ENCODE measurements around the gene SEPTIN5. TPM values are rescaled to one million over a fixed set of nuclear protein-coding genes. Genes with fewer than 3 reads are reported as not detected.

Gene SEPTIN5
- total RNA-seq, 1 donor from 2014 or later = 9.3 TPM

DNA sequence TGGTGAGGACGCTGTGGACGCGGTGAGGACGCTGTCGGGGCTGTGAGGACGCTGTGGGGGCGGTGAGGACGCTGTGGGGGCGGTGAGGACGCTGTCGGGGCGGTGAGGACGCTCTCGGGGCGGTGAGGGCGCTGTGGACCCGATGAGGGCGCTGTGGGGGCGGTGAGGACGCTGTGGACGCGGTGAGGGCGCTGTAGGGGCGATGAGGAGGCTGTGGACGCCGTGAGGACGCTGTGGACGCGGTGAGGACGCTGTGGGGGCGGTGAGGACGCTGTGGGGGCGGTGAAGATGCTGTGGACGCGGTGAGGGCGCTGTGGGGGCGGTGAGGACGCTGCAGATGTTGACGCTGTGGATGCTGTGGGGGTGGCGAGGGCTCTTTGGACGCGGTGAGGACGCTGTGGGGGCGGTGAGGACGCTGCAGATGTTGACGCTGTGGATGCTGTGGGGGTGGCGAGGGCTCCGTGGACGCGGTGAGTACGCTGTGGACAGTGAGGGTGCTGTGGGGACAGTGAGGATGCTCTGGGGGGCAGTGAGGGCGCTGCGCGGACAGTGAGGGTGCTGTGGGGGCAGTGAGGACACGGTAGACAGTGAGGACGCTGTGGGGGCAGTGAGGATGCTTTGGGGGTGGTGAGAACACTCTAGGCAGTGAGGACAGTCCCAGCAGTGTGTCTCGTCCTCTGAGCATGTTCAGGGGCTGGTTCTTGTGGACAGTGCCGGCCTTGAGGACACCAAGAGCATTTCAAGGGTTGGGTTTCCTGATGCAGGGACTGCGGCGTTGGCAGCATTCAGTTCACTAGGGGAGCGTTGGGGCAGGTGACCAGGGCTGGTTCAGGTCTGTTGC lies 13.2 kb downstream of the SEPTIN5 start:
- Histone ChIP-seq H3K4me3 (no peak overlapping the region), H3K9me3 (no peaks in the 10 kb centered on the region), H3K27me3 (ENCODE audit: low read depth) (peaks cover 26% of the 10 kb centered on the region), H3K27ac (no peak overlapping the region), H3K4me1 (peaks cover 24% of the 10 kb centered on the region), H3K36me3 (no peaks in the 10 kb centered on the region)
- TF ChIP-seq, protein P1, sequence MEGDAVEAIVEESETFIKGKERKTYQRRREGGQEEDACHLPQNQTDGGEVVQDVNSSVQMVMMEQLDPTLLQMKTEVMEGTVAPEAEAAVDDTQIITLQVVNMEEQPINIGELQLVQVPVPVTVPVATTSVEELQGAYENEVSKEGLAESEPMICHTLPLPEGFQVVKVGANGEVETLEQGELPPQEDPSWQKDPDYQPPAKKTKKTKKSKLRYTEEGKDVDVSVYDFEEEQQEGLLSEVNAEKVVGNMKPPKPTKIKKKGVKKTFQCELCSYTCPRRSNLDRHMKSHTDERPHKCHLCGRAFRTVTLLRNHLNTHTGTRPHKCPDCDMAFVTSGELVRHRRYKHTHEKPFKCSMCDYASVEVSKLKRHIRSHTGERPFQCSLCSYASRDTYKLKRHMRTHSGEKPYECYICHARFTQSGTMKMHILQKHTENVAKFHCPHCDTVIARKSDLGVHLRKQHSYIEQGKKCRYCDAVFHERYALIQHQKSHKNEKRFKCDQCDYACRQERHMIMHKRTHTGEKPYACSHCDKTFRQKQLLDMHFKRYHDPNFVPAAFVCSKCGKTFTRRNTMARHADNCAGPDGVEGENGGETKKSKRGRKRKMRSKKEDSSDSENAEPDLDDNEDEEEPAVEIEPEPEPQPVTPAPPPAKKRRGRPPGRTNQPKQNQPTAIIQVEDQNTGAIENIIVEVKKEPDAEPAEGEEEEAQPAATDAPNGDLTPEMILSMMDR (IDR thresholded peaks at IDR 0.05) = no peak
- DNase-seq (no peak), ATAC-seq (no peak)
- intact Hi-C loops (cut with DNase I) = no loop called here

- DNase-seq (no peak), ATAC-seq (no peak)
- Histone ChIP-seq H3K4me1 (peaks cover 16% of the 10 kb centered on the region), H3K27me3 (ENCODE audit: low read depth) (peaks cover 19% of the 10 kb centered on the region), H3K4me3 (no peak overlapping the region), H3K9me3 (no peaks in the 10 kb centered on the region), H3K36me3 (no peaks in the 10 kb centered on the region), H3K27ac (no peak overlapping the region)
- TF ChIP-seq, protein P1 (IDR thresholded peaks at IDR 0.05) = no peak
- intact Hi-C loops (cut with DNase I) = no loop called here
Observed at GRCh38 chr22:19728271-19728670, 14.0 kb downstream of the SEPTIN5 start.

- Histone ChIP-seq H3K27ac (no peak overlapping the region), H3K9me3 (no peaks in the 10 kb centered on the region), H3K4me1 (peaks cover 11% of the 10 kb centered on the region), H3K36me3 (no peaks in the 10 kb centered on the region), H3K27me3 (ENCODE audit: low read depth) (peaks cover 13% of the 10 kb centered on the region), H3K4me3 (no peak overlapping the region)
- intact Hi-C loops (cut with DNase I) = no loop called here
- TF ChIP-seq, protein P1 (IDR thresholded peaks at IDR 0.05) = no peak
- DNase-seq (no peak), ATAC-seq (no peak)
Observed at GRCh38 chr22:19728836-19729235, 14.5 kb downstream of the SEPTIN5 start.

DNA sequence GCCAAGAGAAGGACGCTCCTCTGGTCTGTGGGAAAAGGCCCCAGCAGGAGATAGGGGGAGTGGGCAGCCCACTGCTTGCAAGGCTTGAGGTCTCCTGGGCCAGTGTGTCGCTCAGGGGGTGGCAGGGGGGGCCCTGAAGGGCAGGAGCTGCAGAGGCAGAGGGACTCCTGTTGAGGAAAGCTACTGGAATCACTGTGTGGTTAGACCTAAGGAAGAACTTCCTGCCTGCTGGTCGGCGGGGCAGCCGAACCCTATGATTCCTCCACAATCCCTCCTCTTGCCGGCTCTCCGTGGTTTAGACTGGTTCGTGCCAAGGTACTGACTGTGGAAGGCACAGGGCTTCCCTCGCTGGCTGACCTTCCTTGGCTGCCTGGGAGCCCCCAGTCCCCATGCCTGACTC lies 15.2 kb downstream of the SEPTIN5 start:
- ATAC-seq (no peak), DNase-seq (no peak)
- no peak overlapping the region for H3K4me3 ChIP-seq
- peaks cover 11% of the 10 kb centered on the region for H3K4me1 ChIP-seq
- intact Hi-C loops (cut with DNase I) = no loop called here
- TF ChIP-seq, protein P1 (IDR thresholded peaks at IDR 0.05) = no peak
- no peak overlapping the region for H3K27ac ChIP-seq
- peaks cover 8% of the 10 kb centered on the region for H3K27me3 ChIP-seq (ENCODE audit: low read depth)
- no peaks in the 10 kb centered on the region for H3K9me3 ChIP-seq
- H3K36me3 ChIP-seq = no peaks in the 10 kb centered on the region

DNA sequence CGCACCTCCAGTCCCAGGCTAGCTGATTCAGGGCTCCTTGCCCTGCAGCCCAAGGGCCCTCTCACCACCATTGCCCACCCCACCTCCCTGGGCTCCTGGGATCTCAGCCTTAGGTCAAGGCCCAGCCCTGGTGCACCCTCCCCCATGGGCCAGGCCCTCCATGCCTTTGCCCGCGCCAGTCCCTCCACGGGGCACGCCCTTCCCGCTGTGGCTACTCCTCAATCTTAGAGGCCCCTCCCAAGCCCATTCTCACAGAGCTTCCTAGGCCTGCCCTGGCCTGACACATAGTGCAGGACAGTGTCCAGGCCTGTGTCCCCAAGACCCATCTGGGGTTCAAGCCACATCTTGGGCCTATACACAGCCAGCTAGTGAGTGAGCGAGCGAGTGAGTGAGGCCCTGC lies 15.9 kb downstream of the SEPTIN5 start:
- Histone ChIP-seq H3K4me3 (no peak overlapping the region), H3K27me3 (ENCODE audit: low read depth) (peaks cover 6% of the 10 kb centered on the region), H3K36me3 (no peaks in the 10 kb centered on the region), H3K27ac (no peak overlapping the region), H3K4me1 (peaks cover 11% of the 10 kb centered on the region), H3K9me3 (no peaks in the 10 kb centered on the region)
- DNase-seq (no peak), ATAC-seq (peak; percentile 5 to 6)
- TF ChIP-seq, protein P1 (IDR thresholded peaks at IDR 0.05) = no peak
- intact Hi-C loops (cut with DNase I) = no loop called here
